Fibroblast of lung (primary cell): ENCODE data around the gene PCDHGB4.

ENCODE experiments used
- EZH2 ChIP-seq: IDR thresholded peaks from 2 replicates; pipeline ENCODE4 v1.5.1; 2012; ENCODE audit warnings: low read length, control low read depth, mild to moderate bottlenecking; ENCODE audit errors: missing control alignments
- TF ChIP-seq, protein P1 (sequence below), 2 donors: IDR thresholded peaks in 1 of 2; conservative IDR thresholded peaks in 1 of 2; 1 replicate in 1 of 2; 2 replicates in 1 of 2; pipeline ENCODE4 v1.5.1; 2011 to 2012; ENCODE audit warnings: low read length in 2 of 2, control low read depth in 1 of 2, inconsistent platforms in 1 of 2, low read depth in 1 of 2, mild to moderate bottlenecking in 1 of 2

DNA sequence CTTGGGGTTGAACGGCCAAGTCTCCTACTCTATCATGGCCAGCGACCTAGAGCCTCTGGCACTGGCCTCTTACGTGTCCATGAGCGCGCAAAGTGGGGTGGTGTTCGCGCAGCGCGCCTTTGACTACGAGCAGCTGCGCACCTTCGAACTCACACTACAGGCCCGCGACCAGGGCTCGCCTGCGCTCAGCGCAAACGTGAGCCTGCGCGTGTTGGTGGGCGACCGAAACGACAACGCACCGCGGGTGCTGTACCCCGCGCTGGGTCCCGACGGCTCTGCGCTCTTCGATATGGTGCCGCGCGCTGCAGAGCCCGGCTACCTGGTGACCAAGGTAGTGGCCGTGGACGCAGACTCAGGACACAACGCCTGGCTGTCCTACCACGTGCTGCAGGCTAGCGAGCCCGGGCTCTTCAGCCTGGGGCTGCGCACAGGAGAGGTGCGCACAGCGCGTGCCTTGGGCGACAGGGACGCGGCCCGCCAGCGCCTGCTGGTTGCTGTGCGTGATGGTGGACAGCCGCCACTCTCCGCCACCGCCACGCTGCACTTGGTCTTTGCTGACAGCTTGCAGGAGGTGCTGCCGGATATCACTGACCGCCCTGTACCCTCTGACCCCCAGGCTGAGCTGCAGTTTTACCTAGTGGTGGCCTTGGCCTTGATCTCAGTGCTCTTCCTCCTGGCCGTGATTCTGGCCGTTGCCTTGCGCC is 12.2 kb downstream of the PCDHGB4 start:
- TF ChIP-seq, protein P1, sequence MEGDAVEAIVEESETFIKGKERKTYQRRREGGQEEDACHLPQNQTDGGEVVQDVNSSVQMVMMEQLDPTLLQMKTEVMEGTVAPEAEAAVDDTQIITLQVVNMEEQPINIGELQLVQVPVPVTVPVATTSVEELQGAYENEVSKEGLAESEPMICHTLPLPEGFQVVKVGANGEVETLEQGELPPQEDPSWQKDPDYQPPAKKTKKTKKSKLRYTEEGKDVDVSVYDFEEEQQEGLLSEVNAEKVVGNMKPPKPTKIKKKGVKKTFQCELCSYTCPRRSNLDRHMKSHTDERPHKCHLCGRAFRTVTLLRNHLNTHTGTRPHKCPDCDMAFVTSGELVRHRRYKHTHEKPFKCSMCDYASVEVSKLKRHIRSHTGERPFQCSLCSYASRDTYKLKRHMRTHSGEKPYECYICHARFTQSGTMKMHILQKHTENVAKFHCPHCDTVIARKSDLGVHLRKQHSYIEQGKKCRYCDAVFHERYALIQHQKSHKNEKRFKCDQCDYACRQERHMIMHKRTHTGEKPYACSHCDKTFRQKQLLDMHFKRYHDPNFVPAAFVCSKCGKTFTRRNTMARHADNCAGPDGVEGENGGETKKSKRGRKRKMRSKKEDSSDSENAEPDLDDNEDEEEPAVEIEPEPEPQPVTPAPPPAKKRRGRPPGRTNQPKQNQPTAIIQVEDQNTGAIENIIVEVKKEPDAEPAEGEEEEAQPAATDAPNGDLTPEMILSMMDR (conservative IDR thresholded peaks at IDR 0.05 in 1 of 2, IDR thresholded peaks at IDR 0.05 in 1 of 2; ENCODE audit: low read depth in 1 of 2, low read length in 2 of 2): no peak
- TF ChIP-seq EZH2: no peak
